GM19463 (cell line): Measurements from ENCODE around the gene STAB2.
"Not testable (repeated sequence)": the region's sequence is repeated elsewhere in the genome, so short reads cannot be mapped to it uniquely, and the experiment has no call there.

Experiments
- ATAC-seq: cut with Tn5 transposase; IDR thresholded peaks from one replicate; pipeline ENCODE4 v1.9.1; 2021; ENCODE audit warnings: mild to moderate bottlenecking, moderate library complexity; ENCODE audit not compliant: unreplicated experiment

The STAB2 gene

GRCh38 chr12:103805655-103806360, 218.7 kb downstream of the STAB2 start:
- ATAC-seq: no peak

DNA sequence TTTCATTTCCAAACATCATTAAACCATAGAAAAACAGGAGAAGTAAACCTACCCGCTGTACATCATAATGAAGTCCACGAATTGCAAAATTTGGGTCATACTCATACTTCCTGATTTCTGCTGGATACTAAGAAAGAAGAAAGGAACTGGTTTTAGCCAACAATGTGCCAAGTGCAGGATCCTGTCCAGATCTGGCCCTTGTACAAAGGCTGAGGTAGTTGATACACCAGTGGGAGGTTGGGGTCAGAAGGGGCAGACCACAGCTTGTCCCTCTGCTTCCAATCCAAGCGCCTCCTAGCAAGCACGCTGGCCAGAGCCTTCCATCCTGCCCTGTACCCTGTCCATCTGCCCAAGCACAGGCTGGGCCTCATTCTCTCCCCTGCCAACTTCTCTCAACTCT, 219.7 kb downstream of the STAB2 start:
- no peak for ATAC-seq

DNA sequence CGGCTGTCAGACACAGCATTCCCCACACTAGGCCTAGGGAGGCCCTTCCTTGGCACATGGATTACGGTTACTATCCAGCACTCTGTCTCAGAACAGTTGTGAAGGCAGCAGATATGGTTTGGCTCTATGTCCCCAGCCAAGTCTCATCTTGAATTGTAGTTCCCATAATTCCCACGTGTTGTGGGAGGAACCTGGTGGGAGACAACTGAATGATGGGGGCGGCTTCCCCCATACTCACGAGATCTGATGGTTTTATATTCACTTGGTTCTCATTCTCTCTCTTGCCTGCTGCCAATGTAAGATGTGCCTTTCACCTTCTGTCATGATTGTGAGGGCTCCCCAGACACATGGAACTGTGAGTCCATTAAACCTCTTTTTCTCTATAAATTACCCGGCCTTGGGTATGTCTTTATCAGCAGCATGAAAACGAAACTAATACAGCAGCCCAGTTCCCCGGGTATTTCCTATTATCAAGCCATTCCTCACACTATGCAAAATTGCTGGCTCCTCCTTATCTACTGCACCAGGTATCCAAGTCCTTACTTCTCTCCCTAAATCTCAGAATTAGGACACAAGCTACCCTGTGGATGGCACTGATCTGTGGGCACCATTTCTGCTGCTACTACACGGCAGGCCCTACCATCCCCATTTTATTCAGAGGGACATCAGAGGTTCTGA, 220.6 kb downstream of the STAB2 start:
- no peak for ATAC-seq

- ATAC-seq: no peak
These were observed 221.3 kb downstream of the STAB2 start for GRCh38 chr12:103808239-103808880.

GRCh38 chr12:103809154-103809553, 222.1 kb downstream of the STAB2 start:
- no peak for ATAC-seq

- not testable (repeated sequence) for ATAC-seq
These were observed 222.6 kb downstream of the STAB2 start for GRCh38 chr12:103809639-103810038.

DNA sequence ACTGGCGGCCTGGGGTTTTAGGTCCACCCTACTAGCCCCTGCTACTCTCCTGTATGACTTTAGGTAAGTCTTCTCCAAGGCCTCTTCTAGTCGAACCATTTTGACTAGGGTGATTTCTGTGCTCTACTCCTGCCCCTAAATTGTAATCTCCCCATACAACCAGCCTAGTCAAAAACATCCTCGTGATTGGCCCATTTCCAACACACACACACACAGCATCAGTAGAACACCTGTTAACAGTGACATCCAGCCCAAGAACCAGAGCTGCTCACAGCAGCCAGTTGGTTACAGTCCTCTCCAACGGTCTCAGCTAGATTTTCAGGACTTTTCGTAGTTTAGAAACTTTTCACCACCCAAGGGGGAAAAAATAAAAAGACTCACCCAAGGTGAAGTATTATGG, 223.0 kb downstream of the STAB2 start:
- ATAC-seq: no peak

DNA sequence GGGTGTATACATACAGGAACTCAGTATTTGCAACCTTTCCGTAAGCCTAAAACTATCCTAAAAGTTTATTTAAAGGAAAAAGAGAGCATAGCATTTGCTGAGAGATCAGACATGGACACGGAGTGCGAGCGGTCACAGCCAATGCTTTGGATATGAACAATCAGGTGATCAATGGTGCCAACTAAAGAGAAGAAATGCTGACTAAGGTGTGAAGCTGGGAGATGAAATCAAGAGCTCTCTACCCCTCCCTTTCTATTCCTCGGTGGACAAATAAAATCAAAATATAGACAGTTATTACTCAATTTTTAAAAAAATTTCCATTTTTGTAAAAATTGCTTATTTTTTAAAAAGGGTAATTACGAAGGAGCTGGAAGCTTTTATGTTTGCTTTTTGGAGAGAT, 224.7 kb downstream of the STAB2 start:
- ATAC-seq: no peak

- ATAC-seq: no peak
These were observed 225.7 kb downstream of the STAB2 start for GRCh38 chr12:103812789-103813188.

- ATAC-seq: no peak
These were observed 226.4 kb downstream of the STAB2 start for GRCh38 chr12:103813426-103813825.

DNA sequence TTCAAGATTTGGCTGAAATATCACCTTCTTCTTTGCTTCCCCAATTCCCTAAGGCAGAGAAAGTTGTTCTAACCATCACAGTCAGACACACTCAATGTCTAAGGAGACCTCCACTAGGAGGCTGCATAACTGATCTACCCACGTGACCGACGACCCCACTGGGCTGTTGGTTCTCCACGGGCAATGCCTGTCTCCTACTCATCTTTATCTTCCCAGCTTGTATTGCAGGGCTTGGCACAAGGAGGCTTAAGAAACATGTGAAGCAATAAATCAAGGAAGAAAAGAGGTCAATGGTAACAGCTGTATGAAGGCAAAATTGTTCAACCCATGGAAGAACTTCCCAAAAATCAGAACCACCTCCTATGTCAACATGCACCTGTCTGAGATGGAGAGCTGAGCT, 226.9 kb downstream of the STAB2 start:
- ATAC-seq: no peak

- ATAC-seq: no peak
These were observed 227.4 kb downstream of the STAB2 start for GRCh38 chr12:103814436-103814835.
